Activated naive CD4-positive, alpha-beta T cell treated with anti-CD3 and anti-CD28 coated beads, Interleukin-2, amount 50 U/mL, for 72 hours (primary cell): Measurements from ENCODE around the gene GABARAPL2. TPM values are rescaled to one million over a fixed set of nuclear protein-coding genes. Genes with fewer than 3 reads are reported as not detected.

Source experiments
- ATAC-seq, 2 donors: fragments of 150-1000 bp; cut with Tn5 transposase; 2 replicates each; pipeline ENCODE4 v1.10.0; 2021; ENCODE audit warnings: mild to moderate bottlenecking in 2 of 2, moderate library complexity in 2 of 2
- DNase-seq, 2 donors: peaks; one replicate each; pipeline ENCODE4 v3.0.0; 2021 to 2022; ENCODE audit warnings: low spot score in 2 of 2
- H3K27ac Mint-ChIP-seq, 2 donors: one replicate each; pipeline ENCODE4 v1.8.0; 2022; ENCODE audit warnings: mild to moderate bottlenecking in 2 of 2, mixed read lengths in 2 of 2
- H3K36me3 Mint-ChIP-seq, 2 donors: one replicate each; pipeline ENCODE4 v1.8.0; 2022; ENCODE audit warnings: mixed read lengths in 2 of 2
- H3K9me3 Mint-ChIP-seq, 2 donors: one replicate each; pipeline ENCODE4 v1.8.0; 2022; ENCODE audit warnings: mixed read lengths in 2 of 2
- total RNA-seq, 2 donors: library from RNA; stranded (reverse); gene quantifications; one replicate each; pipeline ENCODE4 v1.2.3, GENCODE V29; 2022

GABARAPL2 gene
- total RNA-seq, 2 donors from 2014 or later, result 56.0 to 82.3 TPM

DNA sequence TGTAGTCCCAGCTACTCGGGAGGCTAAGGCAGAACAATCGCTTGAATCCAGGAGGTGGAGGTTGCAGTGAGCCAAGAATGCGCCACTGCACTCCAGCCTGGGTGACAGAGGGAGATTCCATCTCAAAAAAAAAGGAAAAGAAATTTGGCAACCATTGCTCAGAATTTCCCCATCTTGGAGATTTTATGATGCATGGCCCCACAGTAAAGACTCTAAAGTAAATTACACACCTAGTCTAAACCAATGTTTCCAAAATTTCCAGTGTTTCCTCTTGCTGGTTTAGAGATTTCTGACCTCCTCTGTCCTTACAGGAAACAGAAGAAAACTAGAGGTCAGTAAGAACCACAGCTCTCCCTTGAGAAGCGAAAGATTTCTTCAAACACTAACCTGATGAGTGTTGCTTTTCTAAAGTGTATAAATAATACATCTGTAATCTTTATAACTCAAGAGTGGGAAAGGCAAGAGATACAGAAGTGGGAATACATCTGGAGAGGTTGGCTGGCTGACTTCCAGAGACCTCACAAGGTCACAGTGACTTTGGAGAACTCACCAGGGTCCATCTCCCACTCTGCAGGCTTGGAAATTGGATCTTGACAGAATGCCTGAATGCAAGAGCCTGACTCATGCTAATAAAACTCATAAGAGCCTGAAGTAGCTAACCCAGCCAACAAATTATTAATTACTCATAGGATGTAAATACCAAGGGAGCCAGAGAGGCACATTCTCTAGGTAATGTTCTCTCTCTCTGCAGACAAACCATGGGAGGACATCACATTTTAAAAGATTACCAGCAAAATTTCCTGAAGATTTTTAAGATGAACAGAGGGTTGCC is 48.1 kb downstream of the GABARAPL2 start:
- DNase-seq (no peak), ATAC-seq (no peak)
- H3K36me3 Mint-ChIP-seq, result peaks cover 26 to 33% of the 10 kb centered on the region in 2 donors
- no peak overlapping the region for H3K27ac Mint-ChIP-seq
- H3K9me3 Mint-ChIP-seq, result no peaks in the 10 kb centered on the region

DNA sequence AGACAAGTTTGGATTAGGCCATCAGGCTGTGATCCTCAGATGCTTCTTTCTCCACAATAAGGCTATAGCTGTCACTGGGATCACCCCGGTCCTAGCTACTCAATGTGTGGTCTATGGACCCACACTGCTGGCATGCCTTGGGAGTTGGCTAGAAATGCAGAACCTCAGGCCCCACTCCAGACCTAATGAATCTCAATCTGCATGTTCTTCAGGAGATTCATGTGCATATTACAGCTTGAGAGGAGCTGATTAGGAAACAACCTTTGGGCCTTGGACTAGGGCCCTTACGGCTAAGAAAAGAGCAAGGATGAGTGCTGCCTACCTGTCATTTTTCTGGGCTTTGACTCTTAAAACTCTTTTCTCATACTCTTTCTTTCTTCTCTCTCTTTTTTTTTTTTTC is 49.4 kb downstream of the GABARAPL2 start:
- no peak for DNase-seq
- no peak for ATAC-seq
- H3K36me3 Mint-ChIP-seq, result peaks cover 26 to 39% of the 10 kb centered on the region in 2 donors
- peak overlapping the region; percentile 19 to 85 for H3K27ac Mint-ChIP-seq
- H3K9me3 Mint-ChIP-seq, result no peaks in the 10 kb centered on the region

- Mint-ChIP-seq H3K36me3 (peaks cover 30 to 39% of the 10 kb centered on the region in 2 donors), H3K27ac (peak overlapping the region; percentile 46 to 85), H3K9me3 (no peaks in the 10 kb centered on the region)
- DNase-seq, result no peak
- ATAC-seq, result peak; percentile 86 to 93
Measured at GRCh38 chr16:75616521-75617010, 50.4 kb downstream of the GABARAPL2 start.

- DNase-seq (no peak), ATAC-seq (peak; percentile 2 to 13)
- peak overlapping the region; percentile 46 to 79 for H3K27ac Mint-ChIP-seq
- peaks cover 35 to 37% of the 10 kb centered on the region in 2 donors for H3K36me3 Mint-ChIP-seq
- no peaks in the 10 kb centered on the region for H3K9me3 Mint-ChIP-seq
Measured at GRCh38 chr16:75617121-75617520, 50.9 kb downstream of the GABARAPL2 start.

DNA sequence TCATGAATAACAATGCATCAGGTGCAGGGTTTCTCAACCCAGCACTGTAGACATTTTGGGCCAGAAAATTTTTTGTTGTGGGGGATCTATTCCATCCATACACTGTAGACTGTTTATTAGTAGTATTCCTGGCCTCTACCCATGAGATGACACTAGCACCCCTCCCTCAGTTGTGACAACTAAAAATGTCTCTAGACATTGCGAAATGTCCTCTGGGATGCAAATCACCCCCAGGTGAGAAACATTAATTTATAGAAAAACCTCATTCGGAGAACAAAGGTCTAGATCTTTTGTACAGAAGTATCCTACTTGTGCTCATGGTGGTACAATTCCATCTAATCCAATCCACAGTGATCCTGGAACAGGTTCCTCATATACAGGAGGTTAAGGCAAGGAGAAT is 52.6 kb downstream of the GABARAPL2 start:
- Mint-ChIP-seq H3K9me3 (no peaks in the 10 kb centered on the region), H3K27ac (no peak overlapping the region), H3K36me3 (peaks cover 34 to 37% of the 10 kb centered on the region in 2 donors)
- no peak for ATAC-seq
- DNase-seq, result no peak

- ATAC-seq, result no peak
- Mint-ChIP-seq H3K27ac (no peak overlapping the region), H3K9me3 (no peaks in the 10 kb centered on the region), H3K36me3 (peaks cover 34 to 44% of the 10 kb centered on the region in 2 donors)
- no peak for DNase-seq
Measured at GRCh38 chr16:75620326-75621169, 54.4 kb downstream of the GABARAPL2 start.

DNA sequence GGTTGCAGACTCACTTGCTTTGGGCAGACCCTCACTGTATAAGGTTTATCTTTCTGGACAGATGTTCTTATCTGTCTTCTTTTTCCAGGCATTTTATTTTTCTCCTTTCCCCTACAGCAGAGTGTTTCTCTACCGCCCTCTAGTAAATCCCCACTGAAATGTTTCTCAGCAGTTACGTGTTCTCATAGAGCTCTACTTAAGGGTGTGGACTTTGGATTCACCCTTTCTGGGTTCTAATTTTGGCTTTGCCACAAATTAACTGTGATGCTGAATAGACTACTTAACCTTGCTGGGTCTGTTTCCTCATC is 54.9 kb downstream of the GABARAPL2 start:
- Mint-ChIP-seq H3K36me3 (peaks cover 37 to 47% of the 10 kb centered on the region in 2 donors), H3K27ac (no peak overlapping the region), H3K9me3 (no peaks in the 10 kb centered on the region)
- ATAC-seq, result no peak
- no peak for DNase-seq

- ATAC-seq (peak; percentile 93 to 97), DNase-seq (peak; percentile 92 to 98)
- no peaks in the 10 kb centered on the region for H3K9me3 Mint-ChIP-seq
- peaks cover 50 to 54% of the 10 kb centered on the region in 2 donors for H3K36me3 Mint-ChIP-seq
- peak within 1 kb of the TSS; percentile 95 to 98 for H3K27ac Mint-ChIP-seq
Measured at GRCh38 chr16:75622761-75623605, 56.8 kb downstream of the GABARAPL2 start, which contains the start of gene ADAT1. ADAT1 (minus strand) TSS chr16:75623281; CDS start chr16:75620799, 2,482 bp downstream.

DNA sequence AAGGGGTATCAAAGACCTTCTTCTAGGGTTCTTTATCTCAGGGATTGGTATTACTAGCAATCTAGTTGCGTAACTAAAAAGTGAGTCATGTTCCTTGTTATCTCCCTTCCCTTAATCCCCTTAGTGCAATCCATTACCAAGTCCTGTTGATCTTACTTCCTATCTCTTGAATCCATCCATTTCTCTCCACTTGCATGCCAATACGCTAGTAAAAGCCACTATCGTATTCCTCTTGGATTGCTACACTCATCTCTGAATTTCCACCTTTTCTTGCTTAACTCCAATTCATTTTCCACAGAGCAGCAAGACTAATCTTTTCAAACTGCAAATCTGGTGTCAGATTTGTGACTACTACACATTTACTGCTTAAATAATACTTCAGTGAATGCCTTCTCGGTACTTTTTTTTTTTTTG is 58.7 kb downstream of the GABARAPL2 start:
- H3K9me3 Mint-ChIP-seq, result no peaks in the 10 kb centered on the region
- H3K36me3 Mint-ChIP-seq, result peaks cover 57 to 59% of the 10 kb centered on the region in 2 donors
- no peak for DNase-seq
- peak overlapping the region in 1 of 2 donors; percentile 14 for H3K27ac Mint-ChIP-seq
- ATAC-seq, result no peak

DNA sequence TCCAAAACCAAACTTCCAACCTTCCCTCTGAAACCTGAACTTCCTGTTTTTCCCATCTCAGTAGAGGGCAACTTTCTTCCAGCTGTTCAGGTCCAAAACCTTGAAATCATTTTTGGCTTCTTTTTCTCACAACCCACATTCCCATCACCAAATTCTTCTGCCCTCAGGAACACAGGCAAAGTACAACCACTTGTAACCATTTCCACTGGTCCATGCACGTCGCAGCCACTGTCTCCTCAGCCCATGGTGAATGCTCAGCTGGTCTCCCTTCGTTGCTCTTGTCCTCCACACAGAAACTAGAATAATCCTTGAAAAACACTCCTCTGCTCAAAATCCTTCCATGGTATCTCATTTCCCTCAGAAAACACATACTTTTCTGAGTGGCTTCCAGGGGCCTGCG is 60.6 kb downstream of the GABARAPL2 start:
- Mint-ChIP-seq H3K27ac (peak overlapping the region; percentile 1 to 5), H3K9me3 (no peaks in the 10 kb centered on the region), H3K36me3 (peaks cover 65 to 67% of the 10 kb centered on the region in 2 donors)
- DNase-seq (no peak), ATAC-seq (no peak)

Other genes starting within 250 kb of the GABARAPL2 start
- 10 to 100 TPM; 47.5 to 49.7 TPM for gene CFDP1, start 132.9 kb upstream of the GABARAPL2 start, total RNA-seq
- gene TMEM170A, start 101.7 kb upstream of the GABARAPL2 start, total RNA-seq, result 10 to 100 TPM; 21.8 to 33.5 TPM
- not detected for gene CHST6, start 70.9 kb upstream of the GABARAPL2 start, total RNA-seq
- under 1 TPM; 0.10 to 0.18 TPM for gene CHST5, start 30.3 kb upstream of the GABARAPL2 start, total RNA-seq
- 1 to 10 TPM; 2.8 to 6.0 TPM for gene TMEM231, start 10.1 kb upstream of the GABARAPL2 start, total RNA-seq
- gene ADAT1, start 56.9 kb downstream of the GABARAPL2 start, total RNA-seq, result 10 to 100 TPM; 39.0 to 44.8 TPM
- gene KARS1, start 81.3 kb downstream of the GABARAPL2 start, total RNA-seq, result 100 to 1,000 TPM; 236 to 265 TPM
- gene TERF2IP, start 81.4 kb downstream of the GABARAPL2 start, total RNA-seq, result 10 to 100 TPM; 54.9 to 89.9 TPM
- not detected for gene CPHXL2, start 110.6 kb downstream of the GABARAPL2 start, total RNA-seq
- gene DUXB, start 135.1 kb downstream of the GABARAPL2 start, total RNA-seq, result not detected
- gene CPHXL, start 160.1 kb downstream of the GABARAPL2 start, total RNA-seq, result not detected